H1 (cell line): ENCODE data around the gene PDE4B. TPM values are rescaled to one million over a fixed set of nuclear protein-coding genes. Genes with fewer than 3 reads are reported as not detected.

ENCODE experiments used
- BRCA1 ChIP-seq: IDR thresholded peaks from 2 replicates; pipeline ENCODE4 v1.6.1; 2012; ENCODE audit warnings: low read depth, low read length, improper control_type of control experiment
- CBX8 ChIP-seq: fragments of 300-800, 300-1000 bp; sonication (generic); IDR thresholded peaks from 2 replicates; pipeline ENCODE4 v1.7.1; 2016; ENCODE audit warnings: low read depth, low read length, borderline replicate concordance
- CHD1 ChIP-seq: IDR thresholded peaks from 2 replicates; pipeline ENCODE4 v1.6.1; 2012; ENCODE audit warnings: low read depth, low read length, improper control_type of control experiment
- CTCF ChIP-seq, 3 experiments: IDR thresholded peaks; 1 replicate in 2 of 3; 2 replicates in 1 of 3; pipeline versions ENCODE4 v1.5.1 to v1.6.1; 2011; ENCODE audit warnings: low read length in 3 of 3, mild to moderate bottlenecking in 3 of 3, inconsistent platforms in 2 of 3, low read depth in 1 of 3, moderate library complexity in 1 of 3; ENCODE audit not compliant: insufficient read depth in 1 of 3; ENCODE audit errors: control extremely low read depth in 1 of 3
- JUND ChIP-seq: IDR thresholded peaks from 2 replicates; pipeline ENCODE4 v1.6.1; 2011; ENCODE audit warnings: mild to moderate bottlenecking, improper control_type of control experiment, low read length
- RFX5 ChIP-seq: IDR thresholded peaks from 2 replicates; pipeline ENCODE4 v1.6.1; 2011; ENCODE audit warnings: low read depth, low read length, improper control_type of control experiment, borderline replicate concordance
- SIN3A ChIP-seq, 2 experiments: IDR thresholded peaks in 1 of 2; conservative IDR thresholded peaks in 1 of 2; 2 replicates each; pipeline ENCODE4 v1.6.1; 2011 to 2012; ENCODE audit warnings: low read length in 2 of 2, improper control_type of control experiment in 1 of 2, low read depth in 1 of 2, mild to moderate bottlenecking in 1 of 2
- ZNF274 ChIP-seq: IDR thresholded peaks from 2 replicates; pipeline ENCODE4 v1.7.0; 2012; ENCODE audit warnings: low read length, borderline replicate concordance; ENCODE audit errors: extremely low read depth
- polyA plus RNA-seq, 7 experiments: library from polyadenylated mRNA; depleted of rRNA in 3 of 7; stranded (reverse) in 5 of 7; unstranded in 2 of 7; fragments of >200 nt in 5 of 7; fragments of 200-250 nt in 2 of 7; gene quantifications; 1 replicate in 5 of 7; 2 replicates in 1 of 7; 4 replicates in 1 of 7; pipeline versions ENCODE4 v1.2.1 to v1.2.3, GENCODE V29; 2011 to 2013; ENCODE audit warnings: missing spikeins in 2 of 7, mixed read lengths in 2 of 7
- total RNA-seq: library from RNA; stranded (reverse); fragmentation: NEBNext Ultra II Directional; extraction: Animal tissue kit (Norgen Biotek cat#: 25700); gene quantifications from 2 replicates; pipeline ENCODE4 v1.2.1, GENCODE V29; 2021

The PDE4B gene
- total and polyA plus RNA-seq, 2 of the 8 experiments (the other 6 are each of a cell fraction or from before 2014, with no cell fraction given), result 5.0 to 15.1 TPM

DNA sequence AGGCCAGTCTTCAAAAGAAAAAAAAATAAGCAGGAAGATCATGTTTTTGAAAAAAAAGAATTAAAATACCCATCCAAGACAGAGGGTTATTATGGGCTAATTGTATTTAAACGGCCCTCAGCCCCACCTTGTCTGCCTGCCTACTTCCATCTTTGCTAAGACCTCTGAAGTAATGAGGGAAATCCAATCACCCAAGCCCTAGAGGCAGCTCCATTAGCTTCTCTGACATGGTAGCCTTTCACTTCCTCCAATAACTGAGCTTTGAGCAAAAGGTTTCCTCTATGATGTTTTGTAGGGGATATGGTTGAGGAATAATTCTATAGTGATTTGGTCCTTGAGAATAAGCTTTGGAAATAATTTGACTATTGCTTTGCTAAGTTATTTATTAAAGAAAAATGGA, 563.1 kb downstream of the PDE4B start (continued):
- TF ChIP-seq CBX8, result no peak
- no peak for TF ChIP-seq CHD1
- TF ChIP-seq SIN3A (conservative IDR thresholded peaks at IDR 0.05 in 1 of 2, IDR thresholded peaks at IDR 0.05 in 1 of 2; ENCODE audit: low read depth in 1 of 2, low read length in 2 of 2), result no peak
- no peak for TF ChIP-seq CTCF (IDR thresholded peaks at IDR 0.05; ENCODE audit: control extremely low read depth in 1 of 3, insufficient read depth in 1 of 3, low read depth in 1 of 3, low read length in 3 of 3)
- no peak for TF ChIP-seq ZNF274
- TF ChIP-seq BRCA1, result no peak
- no peak for TF ChIP-seq JUND
- TF ChIP-seq RFX5, result no peak
